HepG2 (cell line): ENCODE measurements around the gene GPR89B. TPM values are rescaled to one million over a fixed set of nuclear protein-coding genes. Genes with fewer than 3 reads are reported as not detected.
"Not testable (repeated sequence)": the region's sequence is repeated elsewhere in the genome, so short reads cannot be mapped to it uniquely, and the experiment has no call there.

Source experiments
- ATAC-seq: fragments of 200-7000 bp; cut with Tn5 transposase; 3 replicates; pipeline ENCODE4 v1.9.1; 2020; ENCODE audit warnings: mild to moderate bottlenecking, moderate library complexity
- BruUV-seq: library from RNA; stranded (reverse); fragments of 400-500 nt; replicated peaks from 2 replicates; lab custom pipeline; 2021; lab: Mats Ljungman, UMichigan
- CTCF ChIA-PET: fragments of 300-600 bp; formaldehyde crosslinking; extraction: SDS; loops from one replicate; lab custom pipeline; 2021; ENCODE audit warnings: low total read pairs, inconsistent platforms, low intra/inter-chr PET ratio; lab: Yijun Ruan, JAX
- POLR2A ChIA-PET: fragments of 350-600 bp; sonication (Branson Sonifier 250); formaldehyde crosslinking; loops from one replicate; lab custom pipeline; 2020; ENCODE audit warnings: antibody characterized with exemption, inconsistent platforms; lab: Yijun Ruan, JAX
- DNase-seq: peaks from one replicate; pipeline ENCODE4 v3.0.0-alpha.2; 2015; ENCODE audit warnings: low spot score
- FAIRE-seq: peaks from 3 replicates; lab custom pipeline; 2011; peaks lifted over from hg19 to GRCh38; lab: Jason Lieb, UNC
- H2AFZ ChIP-seq: one replicate; pipeline ENCODE4 v1.6.1; 2011; ENCODE audit warnings: low read length, inconsistent platforms
- H3K27ac ChIP-seq: fragments of 300-600 bp; 3 replicates; pipeline ENCODE4 v1.8.0; 2011; ENCODE audit warnings: mixed run types, mild to moderate bottlenecking, mixed read lengths, low read length, inconsistent platforms; ENCODE audit not compliant: insufficient read depth; ENCODE audit errors: extremely low read length
- H3K27me3 ChIP-seq, 2 experiments: fragments of 200-600 bp in 1 of 2; 2 replicates in 1 of 2; 3 replicates in 1 of 2; pipeline versions ENCODE4 v1.6.0 to v1.8.0; 2011; ENCODE audit warnings: low read length in 2 of 2, mild to moderate bottlenecking in 2 of 2, moderate library complexity in 2 of 2, inconsistent platforms in 1 of 2; ENCODE audit not compliant: insufficient read depth in 2 of 2, control insufficient read depth in 1 of 2
- H3K36me3 ChIP-seq, 2 experiments: fragments of 200-600 bp in 1 of 2; replicated peaks in 1 of 2; 2 replicates in 1 of 2; 3 replicates in 1 of 2; pipeline versions ENCODE4 v1.5.1 to v1.8.0; 2011; ENCODE audit warnings: low read length in 2 of 2, inconsistent platforms in 1 of 2; ENCODE audit not compliant: insufficient read depth in 2 of 2, control insufficient read depth in 1 of 2
- H3K4me1 ChIP-seq: 2 replicates; pipeline ENCODE4 v1.5.1; 2012; ENCODE audit warnings: low read length, inconsistent platforms; ENCODE audit not compliant: insufficient read depth
- H3K4me2 ChIP-seq: 2 replicates; pipeline ENCODE4 v1.6.0; 2011; ENCODE audit warnings: low read depth, low read length, inconsistent platforms
- H3K4me3 ChIP-seq, 3 experiments: fragments of 200-600 bp in 1 of 3; sonication (generic), shearing (Covaris generic) in 1 of 3; replicated peaks in 1 of 3; 2 replicates each; pipeline ENCODE4 v1.5.1; 2011 to 2016; ENCODE audit warnings: low read length in 3 of 3, inconsistent platforms in 2 of 3, low read depth in 2 of 3, mild to moderate bottlenecking in 2 of 3, control low read depth in 1 of 3, mixed read lengths in 1 of 3; ENCODE audit not compliant: insufficient read depth in 1 of 3
- H3K79me2 ChIP-seq: one replicate; pipeline ENCODE4 v1.6.1; 2011; ENCODE audit warnings: low read length, inconsistent platforms; ENCODE audit not compliant: insufficient read depth
- H3K9ac ChIP-seq: 2 replicates; pipeline ENCODE4 v1.6.0; 2011; ENCODE audit warnings: mild to moderate bottlenecking, low read depth, low read length, inconsistent platforms; ENCODE audit not compliant: insufficient read depth
- H3K9me3 ChIP-seq: 2 replicates; pipeline ENCODE4 v1.5.1; 2012; ENCODE audit warnings: mild to moderate bottlenecking, low read length
- H4K20me1 ChIP-seq: 2 replicates; pipeline ENCODE4 v1.6.0; 2011; ENCODE audit warnings: inconsistent platforms, mild to moderate bottlenecking, low read length, moderate library complexity; ENCODE audit not compliant: insufficient read depth
- WGBS: methylation state at CpG from one replicate; pipeline ENCODE4 v1.1.6; 2017; ENCODE audit warnings: low lambda C conversion rate; 5-methylcytosine and 5-hydroxymethylcytosine counted together
- in situ Hi-C: cut with HindIII; loops from 2 replicates; pipeline ENCODE4 v1.10.0; 2017; ENCODE audit warnings: low pct_unique_long_range_greater_than_20kb; ENCODE audit not compliant: extremely low pct_ligation_motif_present
- intact Hi-C: fragments of 100-400 bp; cut with micrococcal nuclease; formaldehyde crosslinking; loops from one replicate; pipeline ENCODE4 v1.10.0; 2022; ENCODE audit not compliant: unreplicated experiment
- polyA plus RNA-seq, 8 experiments: library from polyadenylated mRNA; depleted of rRNA in 3 of 8; stranded (reverse) in 7 of 8; unstranded in 1 of 8; fragments of >200 nt; fragmentation: Illumina TruSeq in 4 of 8; extraction: Trizol in 4 of 8; gene quantifications; 2 replicates each; pipeline versions ENCODE4 v1.2.1 to v1.2.3, GENCODE V29; 2011 to 2016; ENCODE audit warnings: low read depth in 4 of 8, missing spikeins in 1 of 8, mixed read lengths in 1 of 8; ENCODE audit not compliant: insufficient read depth in 1 of 8
- total RNA-seq, 5 experiments: library from RNA; depleted of rRNA; stranded (reverse); fragments of >200 nt; fragmentation: Illumina TruSeq; extraction: Trizol; gene quantifications; 2 replicates each; pipeline ENCODE4 v1.2.3, GENCODE V29; 2016; ENCODE audit warnings: low read depth in 1 of 5

Gene GPR89B
- total and polyA plus RNA-seq, 2 of the 13 experiments (the other 11 are each of a cell fraction or from before 2014, with no cell fraction given): 12.2 to 20.1 TPM

GRCh38 chr1:147927215-147927614 is 1.0 kb upstream of the GPR89B start:
- in situ Hi-C loops, H3K9ac ChIP-seq, H2AFZ ChIP-seq, H4K20me1 ChIP-seq, H3K4me2 ChIP-seq, FAIRE-seq, H3K9me3 ChIP-seq, H3K27me3 ChIP-seq, H3K79me2 ChIP-seq, DNase-seq, H3K36me3 ChIP-seq, intact Hi-C loops, CTCF ChIA-PET, H3K27ac ChIP-seq, H3K4me3 ChIP-seq, POLR2A ChIA-PET, BruUV-seq, H3K4me1 ChIP-seq, ATAC-seq: not testable (repeated sequence)
- WGBS: 67% methylated on average over 3 of the region's 6 CpGs

GRCh38 chr1:147927689-147928088 is 531 bp upstream of the GPR89B start:
- H4K20me1 ChIP-seq, H3K27me3 ChIP-seq, BruUV-seq, DNase-seq, H3K9me3 ChIP-seq, FAIRE-seq, H3K79me2 ChIP-seq, H3K4me3 ChIP-seq, in situ Hi-C loops, CTCF ChIA-PET, H2AFZ ChIP-seq, POLR2A ChIA-PET, H3K27ac ChIP-seq, H3K4me1 ChIP-seq, H3K36me3 ChIP-seq, intact Hi-C loops, ATAC-seq, H3K4me2 ChIP-seq, H3K9ac ChIP-seq: not testable (repeated sequence)
- WGBS: 99% methylated on average over 8 of the region's 10 CpGs

- intact Hi-C loops, H3K9me3 ChIP-seq, H3K9ac ChIP-seq, H3K79me2 ChIP-seq, H3K27ac ChIP-seq, H4K20me1 ChIP-seq, H3K4me3 ChIP-seq, CTCF ChIA-PET, ATAC-seq, H3K4me1 ChIP-seq, POLR2A ChIA-PET, in situ Hi-C loops, H3K36me3 ChIP-seq, H3K27me3 ChIP-seq, BruUV-seq, DNase-seq, FAIRE-seq, H2AFZ ChIP-seq, H3K4me2 ChIP-seq: not testable (repeated sequence)
- WGBS: 89% methylated on average over 2 of the region's 2 CpGs
Measured at GRCh38 chr1:147931137-147931536, 2.9 kb downstream of the GPR89B start.

GRCh38 chr1:147935296-147935695 is 7.1 kb downstream of the GPR89B start:
- BruUV-seq, POLR2A ChIA-PET: not testable (repeated sequence)

More at GRCh38 chr1:147935296-147935695, 7.1 kb downstream of the GPR89B start:
- H3K36me3 ChIP-seq, intact Hi-C loops, H3K27ac ChIP-seq, H3K79me2 ChIP-seq, H4K20me1 ChIP-seq, in situ Hi-C loops, FAIRE-seq, H3K4me2 ChIP-seq, H3K4me3 ChIP-seq, CTCF ChIA-PET, H3K27me3 ChIP-seq, ATAC-seq, H2AFZ ChIP-seq, DNase-seq, H3K9ac ChIP-seq, H3K4me1 ChIP-seq, H3K9me3 ChIP-seq: not testable (repeated sequence)
- WGBS: 94% methylated on average over 3 of the region's 3 CpGs
